Ramos (cell line): ENCODE measurements around the gene MDFIC2.
"Not testable (repeated sequence)": the region's sequence is repeated elsewhere in the genome, so short reads cannot be mapped to it uniquely, and the experiment has no call there.

ENCODE experiments used
- in situ Hi-C: fragments of 300-500 bp; cut with MboI; formaldehyde crosslinking; loops from one replicate; pipeline ENCODE4 v1.14.3; 2022; ENCODE audit warnings: low sequenced_read_pairs; ENCODE audit not compliant: unreplicated experiment

Gene MDFIC2

GRCh38 chr3:70312336-70312735 is at the start of gene MDFIC2:
Gene MDFIC2, minus strand, starts transcription at chr3:70312638. Its CDS starts 665 bp downstream, at chr3:70311973.
- in situ Hi-C loops, result no loop called here

DNA sequence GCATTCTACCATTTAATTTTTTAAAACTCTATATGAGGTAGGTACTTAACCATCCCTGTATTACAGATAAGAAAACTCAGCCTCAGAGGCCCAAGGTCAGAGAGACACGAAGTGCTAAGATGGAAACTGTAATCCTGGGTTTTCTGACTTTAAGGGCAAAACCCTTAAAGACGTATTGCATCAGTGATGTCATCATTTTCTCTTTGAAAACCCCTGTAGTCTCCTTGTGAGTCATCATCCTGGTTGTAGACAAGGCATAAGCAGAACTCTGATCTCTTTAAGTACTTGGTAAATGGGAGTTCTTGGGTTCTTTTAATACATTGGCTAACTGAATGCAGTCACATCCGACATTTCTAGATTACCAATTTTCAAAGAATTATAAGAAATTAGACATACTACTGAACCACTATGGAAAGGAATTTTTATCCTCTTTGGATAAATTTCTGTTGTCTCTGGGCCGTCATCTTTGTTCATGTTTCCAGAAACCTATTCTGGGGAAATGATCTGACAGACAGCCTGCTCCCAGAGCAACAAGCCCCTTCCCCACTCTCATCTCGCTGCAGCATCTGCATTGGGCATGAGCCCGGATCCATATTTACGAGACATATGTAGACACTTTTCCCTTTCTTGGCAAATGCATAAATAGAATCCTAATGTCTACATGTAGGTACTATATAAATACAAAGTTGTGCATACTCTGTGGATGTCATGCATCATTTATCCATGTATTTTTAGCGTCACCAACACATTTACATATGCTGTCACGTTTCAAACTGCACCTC is 48.7 kb upstream of the MDFIC2 start:
- in situ Hi-C loops, result no loop called here

GRCh38 chr3:70359711-70360110 is 47.3 kb upstream of the MDFIC2 start:
- in situ Hi-C loops, result no loop called here

- in situ Hi-C loops, result no loop called here
Measured at GRCh38 chr3:70358978-70359580, 46.6 kb upstream of the MDFIC2 start.

DNA sequence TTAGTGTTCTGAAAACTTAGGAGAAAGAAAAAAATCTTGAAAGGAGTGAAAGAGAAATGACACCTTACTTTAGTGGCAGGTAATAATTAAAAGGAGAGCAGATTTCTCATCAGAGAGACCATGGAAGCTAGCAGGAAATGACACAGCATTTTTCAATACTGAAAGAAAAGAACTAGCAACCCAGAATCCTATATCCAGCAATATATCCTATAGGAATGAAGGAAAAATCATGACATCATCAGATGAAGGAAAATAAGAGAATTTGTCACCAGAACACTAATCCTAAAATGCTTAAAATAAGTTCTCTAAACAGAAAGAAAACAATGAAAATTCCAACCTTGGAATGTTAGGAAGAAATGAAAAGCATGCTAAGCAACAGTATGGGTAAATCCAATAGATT is 39.8 kb upstream of the MDFIC2 start:
- in situ Hi-C loops, result no loop called here

GRCh38 chr3:70342149-70342548 is 29.7 kb upstream of the MDFIC2 start:
- in situ Hi-C loops, result no loop called here

- in situ Hi-C loops, result not testable (repeated sequence)
Measured at GRCh38 chr3:70336885-70337284, 24.4 kb upstream of the MDFIC2 start.

DNA sequence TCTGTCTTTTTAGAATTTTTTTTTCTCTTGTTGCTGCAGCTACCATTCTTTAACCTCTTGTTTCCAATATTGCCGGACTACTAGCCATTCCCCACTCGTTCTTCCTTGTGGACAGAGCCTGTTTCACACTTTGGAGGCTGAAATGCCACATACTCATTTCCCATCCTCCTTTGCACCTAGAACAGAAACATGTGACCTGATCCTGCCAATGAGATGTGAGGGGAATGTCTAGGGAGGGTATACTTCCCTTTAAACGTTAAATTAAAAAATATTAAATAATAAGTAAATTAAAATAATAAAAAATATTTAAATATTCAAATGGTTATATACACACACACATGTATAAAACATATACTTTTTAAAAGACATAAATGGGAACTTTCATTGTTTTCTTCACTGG is 20.6 kb upstream of the MDFIC2 start:
- in situ Hi-C loops, result no loop called here

GRCh38 chr3:70315021-70315420 is 2.6 kb upstream of the MDFIC2 start:
- in situ Hi-C loops, result no loop called here

GRCh38 chr3:70310809-70311208 is 1.6 kb downstream of the MDFIC2 start:
- in situ Hi-C loops, result no loop called here

DNA sequence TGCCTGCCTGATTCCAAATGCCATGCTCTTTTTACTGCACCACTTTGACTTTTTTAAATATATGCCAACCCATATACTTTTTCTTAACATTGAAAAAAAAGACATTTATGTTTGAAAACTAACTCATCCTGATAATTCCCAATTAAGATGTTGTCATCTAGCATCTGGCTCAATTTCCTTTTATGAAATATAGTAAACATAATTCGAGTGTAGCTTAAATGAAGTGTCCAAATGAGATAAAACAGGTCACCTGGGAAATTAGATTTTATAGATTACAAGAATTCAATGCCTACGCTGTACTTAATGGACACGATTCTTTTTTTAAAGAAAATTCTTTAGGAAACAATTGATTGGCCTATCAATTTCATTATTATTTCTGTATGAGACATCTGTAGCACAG is 2.8 kb downstream of the MDFIC2 start:
- in situ Hi-C loops, result no loop called here

- in situ Hi-C loops, result no loop called here
Measured at GRCh38 chr3:70308760-70309159, 3.7 kb downstream of the MDFIC2 start.

DNA sequence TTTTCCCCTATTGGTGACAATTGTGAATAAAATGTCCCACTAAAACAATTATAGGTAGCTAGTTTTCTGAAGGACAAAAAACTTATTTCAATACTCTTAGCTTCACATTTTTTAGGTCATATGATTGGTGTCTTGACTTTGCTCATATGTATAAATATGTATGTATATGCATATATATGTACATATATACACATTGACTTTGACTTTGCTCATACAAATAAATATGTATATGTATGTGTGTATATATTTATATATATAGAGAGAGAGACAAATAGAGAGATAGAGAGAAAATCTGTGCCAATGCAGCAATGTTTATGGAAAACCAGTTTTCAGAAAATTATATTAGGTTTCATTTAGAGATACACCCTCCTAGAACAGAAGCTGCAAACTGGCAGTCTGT is 5.7 kb downstream of the MDFIC2 start:
- in situ Hi-C loops, result no loop called here

GRCh38 chr3:70298385-70298784 is 14.1 kb downstream of the MDFIC2 start:
- in situ Hi-C loops, result no loop called here

GRCh38 chr3:70291097-70291482 is 21.3 kb downstream of the MDFIC2 start:
- in situ Hi-C loops, result no loop called here

- in situ Hi-C loops, result not testable (repeated sequence)
Measured at GRCh38 chr3:70290431-70291096, 21.9 kb downstream of the MDFIC2 start.

DNA sequence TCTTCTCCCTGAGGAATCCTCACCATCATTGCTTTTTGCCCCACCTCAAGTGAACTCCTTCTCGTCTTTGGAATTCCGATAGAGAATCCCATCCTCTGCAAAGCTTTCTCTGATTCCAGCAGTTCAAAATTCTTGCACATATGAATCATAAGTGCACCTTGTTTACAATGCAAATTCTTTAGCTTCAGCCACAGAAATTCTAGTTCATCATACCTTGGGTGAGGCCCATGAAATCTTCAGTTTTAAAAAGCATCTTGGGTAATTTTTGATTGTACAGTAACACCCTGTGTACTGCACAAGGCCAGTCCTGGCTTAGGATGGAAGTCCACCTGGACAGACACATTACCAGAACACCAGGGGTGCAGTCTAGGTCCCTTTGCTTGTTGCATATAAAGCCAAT is 30.8 kb downstream of the MDFIC2 start:
- in situ Hi-C loops, result no loop called here

- in situ Hi-C loops, result no loop called here
Measured at GRCh38 chr3:70277304-70277703, 35.1 kb downstream of the MDFIC2 start.

GRCh38 chr3:70276901-70277300 is 35.5 kb downstream of the MDFIC2 start:
- in situ Hi-C loops, result no loop called here

DNA sequence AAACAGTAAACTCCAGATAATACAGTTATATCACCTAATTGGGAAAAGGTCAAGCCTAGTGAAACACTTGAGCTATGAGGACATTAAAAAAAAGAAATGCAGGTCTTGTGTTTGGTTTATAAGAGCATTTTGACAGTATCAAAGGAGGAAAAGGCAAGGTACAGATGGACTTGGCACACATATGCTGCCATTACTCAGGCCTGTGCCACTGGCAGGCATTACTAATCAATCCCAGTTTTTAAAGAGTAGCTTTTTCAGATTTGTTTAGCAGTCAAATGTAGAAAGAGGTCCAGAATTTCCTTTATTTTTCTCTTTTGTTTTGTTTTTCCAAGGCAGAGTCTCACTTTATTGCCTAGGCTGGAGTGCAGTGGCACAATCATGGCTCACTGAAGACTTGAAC is 38.9 kb downstream of the MDFIC2 start:
- in situ Hi-C loops, result no loop called here

DNA sequence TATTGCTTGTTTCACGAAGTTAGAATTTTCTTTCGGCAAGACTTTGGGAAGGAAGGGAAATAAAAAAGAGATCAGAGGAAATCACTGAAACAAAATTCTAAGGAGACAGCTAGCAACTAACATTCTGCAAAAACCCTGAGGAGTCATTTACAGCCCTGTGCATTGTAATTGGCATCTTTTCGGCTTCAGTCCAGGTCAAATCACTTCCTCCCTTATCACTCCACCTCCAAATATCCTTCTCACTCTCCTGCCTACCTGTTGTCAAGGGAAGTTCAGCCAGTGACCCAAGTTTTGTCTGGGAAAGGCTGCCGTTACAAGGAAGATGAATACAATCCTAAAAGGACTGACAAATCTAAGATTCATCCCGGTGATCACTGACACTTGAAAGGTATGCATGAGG is 39.6 kb downstream of the MDFIC2 start:
- in situ Hi-C loops, result no loop called here
